K562 (cell line): ENCODE measurements around the gene TBP. TPM values are rescaled to one million over a fixed set of nuclear protein-coding genes. Genes with fewer than 3 reads are reported as not detected.

Experiments
- ATAC-seq: fragments of 200-7000 bp; cut with Tn5 transposase; 3 replicates; pipeline ENCODE4 v1.9.1; 2020; ENCODE audit warnings: moderate library complexity
- BruUV-seq: library from RNA; stranded (reverse); fragments of 400-500 nt; replicated peaks from 2 replicates; lab custom pipeline; 2021; lab: Mats Ljungman, UMichigan
- CTCF ChIA-PET: fragments of 300-600 bp; formaldehyde crosslinking; extraction: SDS; loops from one replicate; lab custom pipeline; 2021; ENCODE audit warnings: low intra/inter-chr PET ratio; lab: Yijun Ruan, JAX
- POLR2A ChIA-PET: fragments of 300-600, 350-650 bp; sonication (Branson Sonifier 250); formaldehyde crosslinking; extraction: SDS; loops from one replicate; lab custom pipeline; 2021; ENCODE audit warnings: antibody characterized with exemption, inconsistent platforms; lab: Yijun Ruan, JAX
- DNase-seq, 4 experiments: peaks; one replicate each; pipeline versions ENCODE4 v3.0.0 to v3.0.0-alpha.2; 2011 to 2018; ENCODE audit warnings: low spot score in 3 of 4, mixed read lengths in 3 of 4; ENCODE audit errors: extremely low read depth in 1 of 4
- FAIRE-seq: peaks from 2 replicates; lab custom pipeline; 2011; peaks lifted over from hg19 to GRCh38; lab: Jason Lieb, UNC
- H2AFZ ChIP-seq: 2 replicates; pipeline ENCODE4 v1.6.0; 2011; ENCODE audit warnings: low read depth, low read length, control low read depth, inconsistent platforms
- H3K27ac ChIP-seq: fragments of 200-600 bp; 3 replicates; pipeline ENCODE4 v1.8.0; 2011; ENCODE audit warnings: low read depth, mild to moderate bottlenecking, control low read depth, inconsistent platforms, low read length, moderate library complexity, mixed read lengths; ENCODE audit errors: extremely low read depth
- H3K27me3 ChIP-seq, 2 experiments: fragments of 300-600 bp in 1 of 2; 2 replicates in 1 of 2; 3 replicates in 1 of 2; pipeline versions ENCODE4 v1.6.0 to v1.8.0; 2011; ENCODE audit warnings: inconsistent platforms in 2 of 2, low read length in 2 of 2, mild to moderate bottlenecking in 1 of 2, mixed read lengths in 1 of 2, moderate library complexity in 1 of 2; ENCODE audit not compliant: control insufficient read depth in 2 of 2, insufficient read depth in 2 of 2
- H3K36me3 ChIP-seq: fragments of 300-600 bp; 3 replicates; pipeline ENCODE4 v1.8.0; 2011; ENCODE audit warnings: mild to moderate bottlenecking, low read length, inconsistent platforms; ENCODE audit not compliant: control insufficient read depth, insufficient read depth
- H3K4me1 ChIP-seq, 2 experiments: fragments of 200-600 bp in 1 of 2; replicated peaks in 1 of 2; 2 replicates in 1 of 2; 3 replicates in 1 of 2; pipeline versions ENCODE4 v1.5.1 to v1.8.0; 2011; ENCODE audit warnings: inconsistent platforms in 2 of 2, low read length in 2 of 2, mild to moderate bottlenecking in 1 of 2, mixed read lengths in 1 of 2, moderate library complexity in 1 of 2; ENCODE audit not compliant: control insufficient read depth in 2 of 2, insufficient read depth in 2 of 2
- H3K4me2 ChIP-seq: 2 replicates; pipeline ENCODE4 v1.6.1; 2011; ENCODE audit warnings: low read length, control low read depth, inconsistent platforms, mixed read lengths; ENCODE audit not compliant: insufficient read depth
- H3K4me3 ChIP-seq: fragments of 200-600 bp; sonication (generic), shearing (Covaris generic); 2 replicates; pipeline ENCODE4 v1.5.1; 2016; ENCODE audit warnings: control low read depth, inconsistent platforms
- H3K79me2 ChIP-seq: fragments of 200-600 bp; 3 replicates; pipeline ENCODE4 v1.8.0; 2011; ENCODE audit warnings: low read length, inconsistent platforms; ENCODE audit not compliant: control insufficient read depth, insufficient read depth
- H3K9ac ChIP-seq, 2 experiments: 2 replicates each; pipeline versions ENCODE4 v1.6.0 to v1.6.1; 2011; ENCODE audit warnings: low read depth in 2 of 2, low read length in 2 of 2, control low read depth in 1 of 2, inconsistent platforms in 1 of 2, mild to moderate bottlenecking in 1 of 2, mixed read lengths in 1 of 2; ENCODE audit not compliant: insufficient read depth in 1 of 2
- H3K9me1 ChIP-seq: one replicate; pipeline ENCODE4 v1.6.0; 2011; ENCODE audit warnings: inconsistent platforms, mild to moderate bottlenecking, low read length, moderate library complexity; ENCODE audit not compliant: control insufficient read depth, insufficient read depth
- H3K9me3 ChIP-seq: replicated peaks from 2 replicates; pipeline ENCODE4 v1.5.1; 2011; ENCODE audit warnings: low read depth, low read length, inconsistent platforms; ENCODE audit not compliant: control insufficient read depth, insufficient read depth
- H4K20me1 ChIP-seq: replicated peaks from 2 replicates; pipeline ENCODE4 v1.6.1; 2011; ENCODE audit warnings: low read length, inconsistent platforms, mixed read lengths; ENCODE audit not compliant: control insufficient read depth, insufficient read depth
- ARID2 ChIP-seq: fragments of 450-650 bp; IDR thresholded peaks from 2 replicates; pipeline ENCODE4 v1.6.1; 2017; ENCODE audit warnings: antibody characterized with exemption, mild to moderate bottlenecking
- CHD1 ChIP-seq: fragments of 200-600 bp; sonication (generic); IDR thresholded peaks from one replicate; pipeline ENCODE4 v1.6.1; 2012; ENCODE audit warnings: mild to moderate bottlenecking, moderate library complexity, low read length, inconsistent platforms
- CTCFL ChIP-seq: IDR thresholded peaks from 2 replicates; pipeline ENCODE4 v1.6.1; 2011; ENCODE audit warnings: borderline replicate concordance, low read depth, mild to moderate bottlenecking, moderate library complexity, low read length; ENCODE audit not compliant: insufficient read depth, poor library complexity, severe bottlenecking
- DLX4 ChIP-seq: fragments of 250-450 bp; sonication (Bioruptor Pico); IDR thresholded peaks from 2 replicates; pipeline ENCODE4 v1.6.1; 2021; ENCODE audit warnings: mild to moderate bottlenecking
- HNRNPL ChIP-seq: fragments of 200-400 bp; formaldehyde crosslinking; IDR thresholded peaks from 2 replicates; pipeline ENCODE4 v1.6.1; 2017; ENCODE audit warnings: low read depth, mild to moderate bottlenecking, low read length
- MAFG ChIP-seq: fragments of 450-650 bp; conservative IDR thresholded peaks from 2 replicates; pipeline ENCODE4 v1.6.1; 2016; ENCODE audit warnings: missing genetic modification characterization, missing compliant biosample characterization
- MEIS2 ChIP-seq: fragments of 450-650 bp; IDR thresholded peaks from 2 replicates; pipeline ENCODE4 v1.6.1; 2014; ENCODE audit warnings: mild to moderate bottlenecking; ENCODE audit not compliant: partially characterized antibody
- MTA3 ChIP-seq: fragments of 450-650 bp; formaldehyde crosslinking; IDR thresholded peaks from 2 replicates; pipeline ENCODE4 v1.6.1; 2017; ENCODE audit warnings: mild to moderate bottlenecking, borderline replicate concordance
- RBM25 ChIP-seq: fragments of 200-400 bp; formaldehyde crosslinking; IDR thresholded peaks from 2 replicates; pipeline ENCODE4 v1.6.1; 2018; ENCODE audit warnings: low read length, low read depth, moderate library complexity; ENCODE audit not compliant: severe bottlenecking
- SOX6 ChIP-seq: fragments of 450-650 bp; IDR thresholded peaks from 2 replicates; pipeline ENCODE4 v1.6.1; 2014; ENCODE audit warnings: mild to moderate bottlenecking
- TFAM ChIP-seq: fragments of 250-450 bp; sonication (Bioruptor Pico); conservative IDR thresholded peaks from 2 replicates; pipeline ENCODE4 v1.5.0; 2021; ENCODE audit warnings: mild to moderate bottlenecking, moderate library complexity
- TGIF2 ChIP-seq: sonication (generic); formaldehyde crosslinking; IDR thresholded peaks from 2 replicates; pipeline ENCODE4 v1.8.1; 2022; ENCODE audit warnings: mild to moderate bottlenecking, missing genetic modification reagents, moderate library complexity
- ZNF324 ChIP-seq: fragments of 250-450 bp; sonication (Bioruptor Pico); IDR thresholded peaks from 2 replicates; pipeline ENCODE4 v1.4.0; 2020; ENCODE audit warnings: mild to moderate bottlenecking
- ZNF408 ChIP-seq: fragments of 250-450 bp; sonication (Bioruptor Pico); IDR thresholded peaks from 2 replicates; pipeline ENCODE4 v1.4.0; 2020; ENCODE audit warnings: low read depth, mild to moderate bottlenecking, moderate library complexity
- ZNF780A ChIP-seq: fragments of 250-450 bp; sonication (Bioruptor Pico); IDR thresholded peaks from 2 replicates; pipeline ENCODE4 v1.5.0; 2021; ENCODE audit warnings: mild to moderate bottlenecking
- WGBS: fragments of 100-300 bp; shearing (Covaris generic); methylation state at CpG from one replicate; pipeline ENCODE4 v1.1.6; 2016; ENCODE audit warnings: low coverage, mixed read lengths; ENCODE audit not compliant: insufficient coverage; ENCODE audit errors: missing lambda C conversion rate; 5-methylcytosine and 5-hydroxymethylcytosine counted together
- in situ Hi-C: fragments of 300-500 bp; cut with MboI; formaldehyde crosslinking; loops from 4 replicates; pipeline ENCODE4 v1.15.0; 2018; ENCODE audit warnings: inconsistent platforms, mixed read lengths
- intact Hi-C: fragments of 100-400 bp; cut with micrococcal nuclease; formaldehyde crosslinking; loops from 2 replicates; pipeline ENCODE4 v1.14.2; 2022
- polyA plus RNA-seq, 8 experiments: library from polyadenylated mRNA; depleted of rRNA in 4 of 8; stranded (reverse) in 5 of 8; unstranded in 3 of 8; fragments of >200 nt; fragmentation: Nextera tagmentation in 2 of 8; fragmentation: Illumina TruSeq in 1 of 8; extraction: Ambion mirVana in 2 of 8; extraction: Trizol in 1 of 8; gene quantifications; 2 replicates each; pipeline versions ENCODE4 v1.2.1 to v1.2.3, GENCODE V29; 2011 to 2014; ENCODE audit warnings: inconsistent platforms in 1 of 8, missing spikeins in 1 of 8
- total RNA-seq, 7 experiments: library from RNA; depleted of rRNA in 6 of 7; stranded (reverse); fragments of >200 nt in 6 of 7; fragmentation: Illumina TruSeq in 2 of 7; extraction: Trizol in 2 of 7; gene quantifications; 2 replicates each; pipeline versions ENCODE4 v1.2.1 to v1.2.3, GENCODE V29; 2011 to 2021; ENCODE audit warnings: low replicate concordance in 1 of 7
- TF ChIP-seq, protein P1 (sequence below): fragments of 450-650 bp; formaldehyde crosslinking; IDR thresholded peaks from 2 replicates; pipeline ENCODE4 v1.4.0; 2020; ENCODE audit warnings: mild to moderate bottlenecking, moderate library complexity

TBP gene
- total and polyA plus RNA-seq, 9 of the 15 experiments (the other 6 are each of a cell fraction or from before 2014, with no cell fraction given), result 28.5 to 86.1 (median 39.5) TPM

GRCh38 chr6:170514908-170515307 lies 39.3 kb upstream of the TBP start:
- Histone ChIP-seq H3K4me2 (no peak overlapping the region), H3K4me3 (no peak overlapping the region), H3K9ac (no peak overlapping the region), H2AFZ (no peak overlapping the region), H3K36me3 (no peaks in the 10 kb centered on the region), H3K27me3 (peaks cover 8 to 10% of the 10 kb centered on the region in 2 experiments; a peak in 4 of 5 replicates), H3K9me3 (no peaks in the 10 kb centered on the region), H3K79me2 (no peaks in the 10 kb centered on the region), H3K27ac (no peak overlapping the region), H4K20me1 (no peaks in the 10 kb centered on the region), H3K9me1 (no peaks in the 10 kb centered on the region), H3K4me1 (peaks cover 0 to 4% of the 10 kb centered on the region in 2 experiments; a peak in 2 of 5 replicates)
- in situ Hi-C loops, result loop anchor here (10.0 kb wide), 2 partner anchors 680 to 1620 kb away; no protein-coding TSS in a partner anchor
- no peak for TF ChIP-seq MTA3
- no peak for TF ChIP-seq CHD1
- TF ChIP-seq RBM25, result no peak
- no peak for TF ChIP-seq CTCFL
- TF ChIP-seq ARID2, result no peak
- no peak for TF ChIP-seq TGIF2
- no peak for TF ChIP-seq ZNF324 (CRISPR knock-in tag)
- TF ChIP-seq, protein P1, sequence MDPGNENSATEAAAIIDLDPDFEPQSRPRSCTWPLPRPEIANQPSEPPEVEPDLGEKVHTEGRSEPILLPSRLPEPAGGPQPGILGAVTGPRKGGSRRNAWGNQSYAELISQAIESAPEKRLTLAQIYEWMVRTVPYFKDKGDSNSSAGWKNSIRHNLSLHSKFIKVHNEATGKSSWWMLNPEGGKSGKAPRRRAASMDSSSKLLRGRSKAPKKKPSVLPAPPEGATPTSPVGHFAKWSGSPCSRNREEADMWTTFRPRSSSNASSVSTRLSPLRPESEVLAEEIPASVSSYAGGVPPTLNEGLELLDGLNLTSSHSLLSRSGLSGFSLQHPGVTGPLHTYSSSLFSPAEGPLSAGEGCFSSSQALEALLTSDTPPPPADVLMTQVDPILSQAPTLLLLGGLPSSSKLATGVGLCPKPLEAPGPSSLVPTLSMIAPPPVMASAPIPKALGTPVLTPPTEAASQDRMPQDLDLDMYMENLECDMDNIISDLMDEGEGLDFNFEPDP (CRISPR knock-in tag), result no peak
- no peak for TF ChIP-seq DLX4 (CRISPR knock-in tag)
- TF ChIP-seq HNRNPL, result no peak
- no peak for TF ChIP-seq ZNF408 (CRISPR knock-in tag)
- no peak for TF ChIP-seq MEIS2
- no peak for TF ChIP-seq SOX6
- no peak for TF ChIP-seq MAFG
- no peak for TF ChIP-seq TFAM
- no peak for TF ChIP-seq ZNF780A (CRISPR knock-in tag)
- ATAC-seq (no peak), DNase-seq (no peak), FAIRE-seq (no peak)
- BruUV-seq, result no TSS peak
- CTCF ChIA-PET, result no interaction called here
- 0% methylated on average over 1 of the region's 1 CpG for WGBS
- POLR2A ChIA-PET, result no interaction called here
- intact Hi-C loops, result loop anchor here (5.0 to 10.0 kb wide), 3 partner anchors 78 to 290 kb away; partner anchors contain the start of gene DLL1
